Activated T-cell treated with anti-CD3 and anti-CD28 coated beads, Interleukin-2, amount 50 U/mL, for 48 hours (primary cell): ENCODE results near the gene BFSP1.

Source experiments
- DNase-seq, 2 experiments: peaks; one replicate each; pipeline ENCODE4 v3.0.0-alpha.2; 2020

The BFSP1 gene

DNA sequence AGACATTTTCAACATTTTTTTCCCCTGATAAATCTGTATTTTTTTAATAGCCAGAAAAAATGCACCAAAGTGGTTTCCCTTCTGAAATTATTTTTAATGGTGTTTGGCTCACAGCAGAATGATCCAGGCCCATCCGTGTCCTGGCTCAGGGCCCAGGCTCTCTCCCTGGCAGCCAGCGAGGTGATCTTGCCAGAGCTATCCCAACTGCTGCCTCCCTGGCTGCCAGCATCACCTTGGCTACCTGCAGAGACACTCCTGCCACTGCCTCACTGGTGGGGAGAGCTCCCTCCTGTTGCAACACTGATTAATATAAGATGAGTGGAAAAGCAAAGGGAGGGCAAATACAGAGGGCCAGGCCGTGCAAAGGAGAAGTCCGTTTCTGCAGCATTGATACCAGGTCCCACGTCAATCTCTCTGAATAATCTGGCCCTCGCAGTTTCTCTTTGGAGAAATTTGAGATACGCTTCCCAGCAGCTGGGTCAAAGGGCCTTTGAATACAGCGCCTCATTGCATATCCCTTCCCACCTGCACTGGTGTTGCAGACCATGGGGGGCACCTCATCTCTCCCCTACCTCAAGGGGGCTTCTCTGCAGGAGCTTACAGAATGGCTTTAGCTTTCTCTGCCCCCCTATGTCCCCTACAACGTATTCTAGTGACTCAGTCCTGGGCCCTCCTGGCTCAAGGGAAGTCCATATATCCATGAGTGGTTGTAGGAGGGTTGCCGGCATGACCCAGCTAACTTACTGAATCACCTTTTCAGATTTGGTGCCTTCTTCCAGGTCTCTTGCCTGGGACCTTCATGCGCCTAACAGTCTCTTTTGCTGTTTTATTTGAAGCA is 25.9 kb upstream of the BFSP1 start:
- DNase-seq = no peak

DNA sequence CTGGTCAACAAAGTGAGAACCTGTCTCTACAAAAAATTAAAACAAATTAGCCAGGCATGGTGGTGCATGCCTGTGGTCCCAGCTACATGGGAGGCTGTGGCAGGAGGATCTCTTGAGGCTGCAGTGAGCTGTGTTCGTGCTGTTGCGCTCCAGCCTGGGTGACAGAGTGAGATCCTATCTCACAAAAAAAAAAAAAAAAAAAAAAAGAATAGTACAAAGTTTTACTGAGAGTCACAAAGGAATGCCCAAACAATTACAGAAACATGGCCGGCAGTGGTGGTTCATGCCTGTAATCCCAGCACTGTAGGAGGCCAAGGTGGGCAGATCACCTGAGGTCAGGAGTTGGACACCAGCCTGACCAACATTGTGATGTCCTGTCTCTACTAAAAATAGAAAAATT is 23.9 kb upstream of the BFSP1 start:
- no peak for DNase-seq

GRCh38 chr20:17549131-17549530 is 18.0 kb upstream of the BFSP1 start:
- DNase-seq = no peak

DNA sequence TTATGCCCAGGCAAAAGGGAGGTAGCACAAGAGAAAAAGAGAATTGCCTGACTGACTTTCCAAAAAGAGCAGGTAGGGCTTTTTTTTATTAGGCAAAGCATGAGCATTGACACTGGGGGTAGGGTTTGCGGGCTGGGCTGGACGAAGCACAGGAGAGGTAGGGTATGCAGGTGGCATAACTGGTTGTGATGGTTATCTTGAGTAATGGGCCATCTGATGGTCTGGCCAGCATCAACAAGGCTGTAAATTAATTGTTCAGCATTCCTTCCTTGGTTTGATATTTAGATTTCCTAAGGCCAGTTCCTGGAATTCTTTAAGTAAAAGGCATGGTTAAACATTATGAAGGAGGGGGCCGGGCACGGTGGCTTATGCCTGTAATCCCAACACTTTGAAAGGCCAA is 13.9 kb upstream of the BFSP1 start:
- no peak for DNase-seq

GRCh38 chr20:17543531-17544131 is 12.5 kb upstream of the BFSP1 start:
- DNase-seq = no peak

- no peak for DNase-seq
These were observed 11.8 kb upstream of the BFSP1 start for GRCh38 chr20:17542993-17543412.

GRCh38 chr20:17542481-17542880 is 11.3 kb upstream of the BFSP1 start:
- DNase-seq = no peak

GRCh38 chr20:17541996-17542395 is 10.8 kb upstream of the BFSP1 start:
- no peak for DNase-seq

DNA sequence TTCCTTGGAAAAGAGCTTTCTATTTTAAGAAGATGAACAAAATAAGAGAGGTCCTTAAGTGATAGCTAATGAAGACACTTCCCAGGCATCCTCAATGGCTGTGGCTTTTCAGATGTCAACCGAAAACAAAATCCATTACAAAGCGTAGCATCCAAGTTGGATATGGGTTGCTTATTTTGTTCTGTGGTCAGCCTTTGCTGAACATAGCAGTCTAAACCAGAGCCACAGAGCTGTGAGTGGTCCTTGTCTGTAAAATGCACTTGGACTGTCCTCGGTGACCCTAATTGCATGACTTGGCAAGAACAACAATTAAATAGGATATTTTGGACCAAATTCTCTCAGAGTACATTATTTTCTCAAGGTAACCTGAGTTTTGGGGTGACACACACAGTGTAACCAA is 10.4 kb upstream of the BFSP1 start:
- no peak for DNase-seq

GRCh38 chr20:17538517-17539170 is 7.5 kb upstream of the BFSP1 start:
- DNase-seq = no peak

DNA sequence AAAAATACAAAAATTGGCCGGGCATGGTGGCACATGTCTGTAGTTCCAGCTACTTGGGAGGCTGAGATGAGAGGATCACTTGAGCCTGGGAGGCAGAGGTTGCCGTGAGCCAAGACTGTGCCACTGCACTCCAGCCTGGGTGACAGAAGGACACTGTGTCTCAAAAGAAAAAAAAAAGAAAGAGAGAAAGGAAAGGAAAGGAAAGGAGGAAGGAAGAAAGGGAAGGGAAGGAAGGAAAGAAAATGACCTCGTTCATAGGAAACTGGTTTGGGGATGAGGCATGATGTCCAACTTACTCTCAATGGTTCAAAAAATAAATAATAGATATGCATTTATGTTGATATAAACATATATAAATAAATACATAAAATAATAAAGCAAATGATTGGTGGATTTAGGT is 6.8 kb upstream of the BFSP1 start:
- DNase-seq = no peak

DNA sequence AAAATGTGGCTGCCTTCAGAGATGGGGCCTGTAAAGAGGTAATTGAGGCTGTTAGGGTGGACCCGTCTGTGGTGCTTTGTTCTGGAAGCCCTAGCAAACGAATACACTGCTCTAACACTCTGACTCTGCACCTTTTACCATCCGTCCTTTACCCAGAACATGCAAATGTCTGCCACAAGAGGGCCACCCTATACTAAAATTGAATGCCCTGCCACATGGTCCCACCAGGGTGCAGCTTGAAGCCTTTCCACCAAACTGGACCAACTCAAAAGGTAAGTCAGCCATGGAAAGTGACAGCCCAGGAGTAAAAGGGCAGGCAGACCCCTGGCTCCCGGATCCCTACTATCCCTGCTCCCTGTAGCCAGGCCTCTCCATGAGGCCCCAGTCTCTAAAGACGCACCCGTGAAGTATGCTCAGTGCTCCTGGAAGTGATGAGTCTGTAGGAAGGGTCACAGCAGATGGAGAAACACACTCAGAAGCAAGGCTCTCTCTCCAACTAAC is 5.8 kb upstream of the BFSP1 start:
- peak; percentile 71 to 76 for DNase-seq

DNA sequence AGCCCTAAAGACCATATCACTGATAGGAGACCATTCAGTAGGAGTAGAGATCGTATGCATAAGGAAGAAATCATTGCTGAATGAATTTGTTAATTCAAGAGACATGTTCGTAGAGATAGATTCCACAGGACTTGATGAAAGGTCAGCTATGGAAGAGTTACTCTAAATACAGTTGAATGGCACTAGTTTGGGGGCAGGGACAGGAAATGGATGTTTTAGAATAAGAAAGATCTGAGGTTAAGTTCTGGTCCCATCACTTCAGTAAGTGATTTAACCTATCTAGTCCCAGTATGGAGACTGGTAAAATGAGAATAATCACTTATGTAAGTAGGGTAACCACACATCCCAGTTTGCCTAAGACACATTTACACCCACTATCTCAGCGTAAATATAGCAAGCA is 2.9 kb upstream of the BFSP1 start:
- DNase-seq = no peak

DNA sequence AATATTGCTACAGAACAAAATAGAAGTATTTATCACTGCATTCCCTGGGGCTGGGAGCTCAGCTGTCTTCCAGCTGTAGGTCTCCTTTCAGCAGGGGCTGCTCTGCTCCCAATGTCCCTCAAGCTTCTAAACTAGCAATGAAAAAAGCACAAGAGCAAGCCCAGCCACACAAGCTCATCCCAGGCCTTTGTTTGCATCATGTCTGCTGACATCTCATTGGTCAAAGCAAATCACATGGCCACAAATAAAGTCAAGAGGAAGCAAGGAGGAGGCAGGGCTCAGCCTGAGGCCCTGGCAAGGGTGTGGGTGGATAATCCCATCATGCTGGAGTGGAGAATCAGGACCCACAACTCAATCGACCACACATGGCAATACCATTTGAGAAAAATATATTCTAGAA is 2.2 kb upstream of the BFSP1 start:
- DNase-seq = no peak

DNA sequence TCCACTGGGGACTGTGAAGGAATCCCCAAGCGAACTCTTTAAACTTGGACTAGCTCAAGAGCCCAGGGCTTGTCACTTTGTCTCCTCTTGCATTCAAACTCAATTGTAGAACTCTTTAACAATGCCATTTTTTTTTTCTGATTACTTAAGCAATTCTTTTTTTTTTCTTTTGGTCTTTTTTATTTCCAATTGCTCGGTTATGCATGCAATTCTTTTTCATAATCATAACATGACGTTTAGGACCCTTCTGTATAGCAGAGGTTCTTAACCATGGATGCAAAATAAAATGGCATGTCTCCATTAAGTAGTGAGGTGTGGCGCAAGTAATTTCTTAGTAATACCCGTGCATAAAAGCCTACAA is 466 bp upstream of the BFSP1 start:
- DNase-seq = no peak

DNA sequence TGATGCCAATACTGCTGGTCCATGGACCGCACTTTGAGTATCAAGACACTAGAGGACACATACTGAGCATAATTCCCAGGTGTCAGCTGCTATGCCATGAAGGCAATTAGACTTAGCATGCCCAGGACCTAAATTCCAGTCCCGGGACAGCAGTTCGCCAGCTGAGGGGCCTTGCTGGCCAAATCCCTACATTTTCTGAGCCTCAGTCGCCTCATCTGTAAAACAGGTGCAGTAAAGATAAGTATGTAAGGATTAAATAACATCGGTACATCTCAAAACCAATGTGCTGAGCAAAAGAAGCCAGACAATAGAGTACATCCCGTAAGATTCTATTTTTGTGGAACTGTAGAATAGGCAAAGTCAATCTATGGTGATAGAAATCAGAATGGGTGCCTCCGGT is 1.0 kb downstream of the BFSP1 start:
- no peak for DNase-seq

DNA sequence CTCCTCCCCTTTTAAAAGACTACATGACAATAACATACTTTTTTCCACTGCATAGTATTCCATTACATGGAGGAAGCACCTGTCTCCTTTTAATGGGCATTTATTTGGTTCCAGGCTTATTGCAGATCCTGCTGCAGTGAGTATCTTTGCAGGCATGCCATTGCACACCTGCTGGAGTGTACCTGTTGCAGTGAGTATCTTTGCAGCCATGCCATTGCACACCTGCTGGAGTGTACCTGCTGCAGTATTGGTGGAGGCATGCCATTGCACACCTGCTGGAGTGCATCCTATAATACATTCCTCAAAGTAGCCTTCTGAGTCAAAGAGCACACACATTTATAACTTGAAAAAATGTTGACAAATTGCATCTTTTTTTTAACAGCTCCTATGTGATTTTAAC is 1.6 kb downstream of the BFSP1 start:
- DNase-seq = no peak

DNA sequence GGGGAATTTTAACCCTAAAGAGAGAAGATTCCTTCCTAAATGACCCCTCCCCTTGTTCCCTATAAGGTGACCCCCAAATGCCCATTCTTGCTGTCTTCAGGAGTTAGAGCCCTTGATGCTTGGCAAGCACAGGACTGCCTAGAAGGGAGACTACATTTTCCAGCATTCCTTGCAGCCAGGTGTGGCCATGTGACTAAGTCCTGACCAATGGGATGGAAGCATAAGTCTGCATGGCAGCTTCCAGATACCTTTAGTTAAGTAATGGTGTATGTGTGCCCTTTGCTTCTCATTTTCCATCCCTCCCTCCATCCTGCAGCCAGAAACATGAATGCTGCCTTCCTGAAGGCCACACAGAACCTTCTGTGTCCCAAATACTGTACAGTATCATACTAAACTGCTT is 5.5 kb downstream of the BFSP1 start:
- peak in 1 of 2 experiments; percentile 24 for DNase-seq

DNA sequence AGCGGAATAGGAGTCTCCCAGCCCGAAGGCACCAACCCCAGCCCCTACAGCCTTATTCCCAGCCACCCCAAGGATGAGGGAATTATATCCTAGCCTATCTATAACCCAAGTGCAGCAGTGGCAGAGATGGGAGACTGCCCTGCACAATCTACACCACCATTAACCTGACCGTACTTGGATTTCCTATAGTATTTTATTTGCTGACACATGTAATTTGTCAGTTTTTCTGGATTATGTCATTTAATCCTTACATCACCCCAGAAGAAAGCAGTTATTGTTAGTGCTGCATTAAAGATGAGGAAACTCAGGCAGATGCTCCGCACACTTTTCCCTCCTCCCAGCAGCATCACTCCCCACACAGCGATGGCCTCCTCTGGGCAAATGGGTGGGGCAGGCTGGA is 6.0 kb downstream of the BFSP1 start:
- DNase-seq = no peak

DNA sequence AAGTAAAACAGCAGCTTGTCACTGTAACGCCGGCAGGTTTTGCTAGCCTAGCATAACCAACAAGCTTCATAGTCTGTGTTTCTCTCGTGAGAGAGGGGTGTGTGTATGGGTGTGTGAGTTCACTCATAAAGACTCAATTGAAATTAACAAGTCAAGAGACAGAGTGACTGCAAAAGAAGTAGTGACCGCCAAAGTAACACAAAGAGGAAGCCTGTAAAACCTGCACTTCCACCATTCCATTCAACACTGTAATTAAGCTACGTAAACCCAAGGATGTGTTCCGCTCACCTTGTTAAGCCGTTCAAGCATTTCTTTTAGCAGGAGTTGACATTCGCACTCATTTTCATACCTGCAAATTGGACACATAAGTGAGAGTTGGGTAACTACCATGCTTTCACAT is 6.6 kb downstream of the BFSP1 start:
- DNase-seq = no peak

- no peak for DNase-seq
These were observed 7.9 kb downstream of the BFSP1 start for GRCh38 chr20:17523326-17523725.

- DNase-seq = no peak
These were observed 8.7 kb downstream of the BFSP1 start for GRCh38 chr20:17522528-17522927.

GRCh38 chr20:17520583-17520982 is 10.6 kb downstream of the BFSP1 start:
- DNase-seq = no peak

DNA sequence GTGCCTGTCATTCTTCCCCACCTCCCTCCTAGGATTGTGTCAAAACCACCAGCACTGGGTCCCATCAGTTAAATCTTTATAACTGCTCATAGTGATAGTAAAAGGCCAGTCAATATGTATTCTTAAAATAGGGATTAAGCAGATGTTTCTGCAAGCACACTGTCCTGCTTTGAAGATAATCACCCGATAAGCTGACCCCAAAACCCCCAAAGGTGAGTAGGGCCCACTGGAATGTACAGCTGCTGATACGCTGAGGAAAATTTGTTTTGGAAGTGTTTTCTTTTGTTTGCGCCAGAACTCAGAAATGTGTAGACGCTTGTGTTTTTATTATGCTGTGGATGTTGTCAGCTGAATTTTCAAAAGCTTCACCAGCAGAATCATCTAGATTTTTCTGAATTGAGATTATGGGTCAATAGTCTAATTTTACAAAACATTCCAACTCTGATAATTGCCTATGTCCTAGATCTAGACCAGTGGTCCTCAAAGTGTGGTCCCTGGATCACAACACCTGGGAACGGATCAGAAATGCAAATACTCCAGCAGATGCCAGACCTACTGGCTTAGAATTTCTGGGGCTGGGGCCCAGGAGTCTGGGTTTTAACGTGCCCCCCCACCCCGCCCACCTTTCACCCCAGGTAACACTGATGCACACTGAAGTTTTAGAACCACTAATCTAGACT is 11.4 kb downstream of the BFSP1 start:
- no peak for DNase-seq
